IMR-90 (cell line): ENCODE measurements around the gene ALCAM. TPM values are rescaled to one million over a fixed set of nuclear protein-coding genes. Genes with fewer than 3 reads are reported as not detected.

Experiments used
- ATAC-seq: fragments of 200-7000 bp; cut with Tn5 transposase; 2 replicates; pipeline ENCODE4 v1.9.1; 2020; ENCODE audit warnings: low read depth, mild to moderate bottlenecking, moderate library complexity
- BruUV-seq: library from RNA; stranded (reverse); fragments of 400-500 nt; replicated peaks from 2 replicates; lab custom pipeline; 2021; lab: Mats Ljungman, UMichigan
- CTCF ChIA-PET: fragments of 300-600 bp; formaldehyde crosslinking; extraction: SDS; loops from one replicate; lab custom pipeline; 2021; ENCODE audit warnings: antibody characterized with exemption; lab: Yijun Ruan, JAX
- POLR2A ChIA-PET: fragments of 300-600 bp; sonication (Branson Sonifier 250); formaldehyde crosslinking; loops from one replicate; lab custom pipeline; 2022; ENCODE audit warnings: antibody characterized with exemption; ENCODE audit not compliant: unreplicated experiment; lab: Charles Lee
- DNase-seq: peaks from one replicate; pipeline ENCODE4 v3.0.0; 2013
- H2AFZ ChIP-seq: replicated peaks from 2 replicates; pipeline ENCODE3; 2013; ENCODE audit warnings: low read length, mild to moderate bottlenecking; ENCODE audit not compliant: poor library complexity
- H2AK5ac ChIP-seq: 2 replicates; pipeline ENCODE4 v1.6.1; 2013; ENCODE audit warnings: low read depth, low read length, inconsistent platforms
- H2AK9ac ChIP-seq: replicated peaks from 2 replicates; pipeline ENCODE3; 2013; ENCODE audit warnings: mild to moderate bottlenecking, low read depth, low read length, moderate library complexity; ENCODE audit not compliant: poor library complexity
- H2BK120ac ChIP-seq: 2 replicates; pipeline ENCODE4 v1.6.1; 2013; ENCODE audit warnings: low read depth, low read length, inconsistent platforms
- H2BK15ac ChIP-seq: 3 replicates; pipeline ENCODE4 v1.6.1; 2013; ENCODE audit warnings: low read depth, low read length, inconsistent platforms
- H2BK20ac ChIP-seq: 2 replicates; pipeline ENCODE4 v1.6.1; 2013; ENCODE audit warnings: low read depth, mild to moderate bottlenecking, inconsistent platforms, low read length, moderate library complexity
- H2BK5ac ChIP-seq: 2 replicates; pipeline ENCODE4 v1.6.1; 2013; ENCODE audit warnings: mild to moderate bottlenecking, low read depth, low read length, inconsistent platforms; ENCODE audit not compliant: poor library complexity, severe bottlenecking
- H3K14ac ChIP-seq: replicated peaks from 2 replicates; pipeline ENCODE4 v1.6.1; 2013; ENCODE audit warnings: low read depth, low read length, inconsistent platforms
- H3K18ac ChIP-seq: 2 replicates; pipeline ENCODE4 v1.6.1; 2013; ENCODE audit warnings: low read depth, low read length, control low read depth
- H3K23ac ChIP-seq: 2 replicates; pipeline ENCODE4 v1.6.1; 2013; ENCODE audit warnings: low read depth, low read length, inconsistent platforms
- H3K27ac ChIP-seq: 2 replicates; pipeline ENCODE4 v1.5.1; 2013; ENCODE audit warnings: mild to moderate bottlenecking, control low read depth, low read length; ENCODE audit not compliant: insufficient read depth
- H3K27me3 ChIP-seq: 2 replicates; pipeline ENCODE4 v1.6.1; 2013; ENCODE audit warnings: low read length; ENCODE audit not compliant: control insufficient read depth, insufficient read depth
- H3K36me3 ChIP-seq: 2 replicates; pipeline ENCODE4 v1.6.1; 2013; ENCODE audit warnings: low read length, mixed read lengths; ENCODE audit not compliant: control insufficient read depth, insufficient read depth
- H3K4ac ChIP-seq: 2 replicates; pipeline ENCODE4 v1.6.1; 2013; ENCODE audit warnings: low read depth, low read length, inconsistent platforms
- H3K4me1 ChIP-seq: 2 replicates; pipeline ENCODE4 v1.6.1; 2013; ENCODE audit warnings: low read length, mixed read lengths; ENCODE audit not compliant: control insufficient read depth, insufficient read depth
- H3K4me2 ChIP-seq: 2 replicates; pipeline ENCODE4 v1.6.1; 2013; ENCODE audit warnings: low read depth, mild to moderate bottlenecking, control low read depth, low read length, moderate library complexity
- H3K4me3 ChIP-seq: 2 replicates; pipeline ENCODE4 v1.5.1; 2013; ENCODE audit warnings: low read depth, mild to moderate bottlenecking, control low read depth, low read length, moderate library complexity; ENCODE audit not compliant: insufficient read depth
- H3K56ac ChIP-seq: 2 replicates; pipeline ENCODE4 v1.6.1; 2013; ENCODE audit warnings: low read length, inconsistent platforms; ENCODE audit not compliant: insufficient read depth; ENCODE audit errors: extremely low read depth
- H3K79me1 ChIP-seq, 2 experiments: 2 replicates each; pipeline ENCODE4 v1.6.1; 2013; ENCODE audit warnings: low read length in 2 of 2, inconsistent platforms in 1 of 2, low read depth in 1 of 2
- H3K9ac ChIP-seq: 2 replicates; pipeline ENCODE4 v1.6.1; 2013; ENCODE audit warnings: low read depth, low read length, control low read depth
- H3K9me1 ChIP-seq: 2 replicates; pipeline ENCODE4 v1.6.1; 2013; ENCODE audit warnings: low read length, inconsistent platforms; ENCODE audit not compliant: insufficient read depth
- H3K9me3 ChIP-seq: 2 replicates; pipeline ENCODE4 v1.6.1; 2013; ENCODE audit warnings: low read length; ENCODE audit not compliant: control insufficient read depth, insufficient read depth
- H4K20me1 ChIP-seq: 2 replicates; pipeline ENCODE4 v1.6.1; 2013; ENCODE audit warnings: low read length, inconsistent platforms; ENCODE audit not compliant: insufficient read depth
- H4K5ac ChIP-seq: 2 replicates; pipeline ENCODE4 v1.6.1; 2013; ENCODE audit warnings: mild to moderate bottlenecking, low read depth, low read length, control low read depth
- H4K8ac ChIP-seq, 2 experiments: 2 replicates each; pipeline ENCODE4 v1.6.1; 2013; ENCODE audit warnings: low read depth in 2 of 2, low read length in 2 of 2, control low read depth in 1 of 2, inconsistent platforms in 1 of 2
- H4K91ac ChIP-seq: 2 replicates; pipeline ENCODE4 v1.6.1; 2013; ENCODE audit warnings: low read depth, low read length, inconsistent platforms; ENCODE audit not compliant: insufficient read depth
- CEBPB ChIP-seq: IDR thresholded peaks from 2 replicates; pipeline ENCODE4 v1.6.1; 2012; ENCODE audit warnings: low read depth, low read length, improper control_type of control experiment
- CTCF ChIP-seq: conservative IDR thresholded peaks from 2 replicates; pipeline ENCODE4 v1.5.1; 2012; ENCODE audit warnings: mild to moderate bottlenecking, low read depth, low read length, improper control_type of control experiment
- ELK1 ChIP-seq: fragments of 150-350 bp; IDR thresholded peaks from 2 replicates; pipeline ENCODE4 v1.6.1; 2016; ENCODE audit warnings: low read depth, mild to moderate bottlenecking, low read length, moderate library complexity, borderline replicate concordance
- WGBS, 2 experiments: methylation state at CpG; one replicate each; pipeline versions ENCODE4 v1.1.5 to v1.1.7; 2013; ENCODE audit warnings: missing lambda C conversion rate in 2 of 2; ENCODE audit not compliant: insufficient read length in 1 of 2; ENCODE audit errors: extremely low coverage in 2 of 2; 5-methylcytosine and 5-hydroxymethylcytosine counted together
- dilution Hi-C: fragments of 300-500 bp; cut with HindIII; formaldehyde crosslinking; loops from one replicate; pipeline ENCODE4 v1.14.3; 2018; ENCODE audit warnings: low sequenced_read_pairs; ENCODE audit not compliant: unreplicated experiment
- in situ Hi-C: fragments of 300-500 bp; cut with MboI; formaldehyde crosslinking; loops from 3 replicates; pipeline ENCODE4 v1.14.3; 2019; ENCODE audit warnings: low sequenced_read_pairs, inconsistent platforms, mixed read lengths
- intact Hi-C: fragments of 100-400 bp; cut with micrococcal nuclease; formaldehyde crosslinking; loops from 2 replicates; pipeline ENCODE4 v1.10.0; 2022
- polyA plus RNA-seq, 3 experiments: library from polyadenylated mRNA; depleted of rRNA; stranded (reverse); fragments of >200 nt; gene quantifications; 2 replicates each; pipeline ENCODE4 v1.2.3, GENCODE V29; 2012; ENCODE audit warnings: low replicate concordance in 1 of 3
- total RNA-seq: library from RNA; depleted of rRNA; stranded (reverse); fragments of >200 nt; gene quantifications from 2 replicates; pipeline ENCODE4 v1.2.3, GENCODE V29; 2012

Gene ALCAM
- total and polyA plus RNA-seq, 2 of the 4 experiments (the other 2 are of a cell fraction), result 117 to 423 TPM

DNA sequence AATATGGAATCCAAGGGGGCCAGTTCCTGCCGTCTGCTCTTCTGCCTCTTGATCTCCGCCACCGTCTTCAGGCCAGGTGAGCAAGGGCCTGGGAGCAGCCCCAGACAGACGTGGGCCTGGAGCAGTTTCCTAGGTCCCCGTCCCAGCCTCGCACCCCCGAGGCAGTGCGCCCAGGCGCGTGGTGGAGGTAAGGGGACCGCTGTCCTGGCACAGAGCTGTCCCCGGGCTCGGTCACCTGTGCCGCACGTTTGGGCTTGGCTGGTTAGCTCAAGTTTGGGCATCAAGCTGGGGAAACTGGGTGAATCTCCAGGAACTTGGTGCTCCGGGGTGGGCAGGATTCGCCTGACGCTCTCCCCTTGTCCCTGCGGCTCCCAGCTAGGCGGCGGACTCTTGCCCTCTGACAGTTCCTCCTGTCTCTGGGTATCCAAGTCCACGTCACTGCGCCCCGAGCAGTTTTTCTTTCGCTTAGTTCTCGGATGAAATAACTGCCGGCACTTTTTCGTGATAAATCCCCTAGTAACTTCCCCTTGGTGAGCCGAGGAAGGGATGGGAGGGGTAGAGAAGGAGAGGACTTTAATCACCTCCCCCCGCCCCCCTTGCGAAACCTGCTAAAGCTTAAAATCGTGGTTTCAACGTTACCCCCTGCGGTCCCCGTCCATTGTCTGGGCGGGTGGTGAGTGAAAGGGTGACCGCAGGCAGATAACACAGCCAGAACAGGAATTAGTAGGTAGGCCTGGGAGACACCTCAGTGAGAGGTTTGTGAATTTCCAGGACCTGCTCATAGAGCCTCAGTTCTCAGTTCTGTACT is 901 bp downstream of the ALCAM start:
- peak overlapping the region; percentile 91 for H3K9ac ChIP-seq
- no peaks in the 10 kb centered on the region; the same call in 1 of the 2 replicates for H3K4me1 ChIP-seq
- intact Hi-C loops, result loop anchor here (2.0 to 10.0 kb wide), 8 partner anchors 203 to 1240 kb away; no protein-coding TSS in a partner anchor
- peak overlapping the region; percentile 96 for H3K4me2 ChIP-seq
- H3K36me3 ChIP-seq, result no peaks in the 10 kb centered on the region
- in situ Hi-C loops, result loop anchor here (10.0 to 25.0 kb wide), 3 partner anchors 455 to 1093 kb away; no protein-coding TSS in a partner anchor
- H4K8ac ChIP-seq, result peak overlapping the region; percentile 58 to 61; a peak in 3 of 4 replicates
- peak overlapping the region; percentile 48; the same call in 1 of the 2 replicates for H2AK5ac ChIP-seq
- peak overlapping the region; percentile 52; the same call in 2 of the 3 replicates for H2BK15ac ChIP-seq
- peak overlapping the region; percentile 26 for H4K5ac ChIP-seq
- dilution Hi-C loops, result no loop called here
- H3K27me3 ChIP-seq, result no peaks in the 10 kb centered on the region
- peak; percentile 2; the same call in 1 of the 2 replicates for ATAC-seq
- TF ChIP-seq CTCF (0 out of 2 replicates have a peak, but pooled peaks have one; percentile 12), ELK1 (no peak), CEBPB (peak; percentile 43; the same call in 1 of the 2 replicates)
- peak overlapping the region; percentile 58; the same call in 1 of the 2 replicates for H2BK120ac ChIP-seq
- POLR2A ChIA-PET, result interaction anchor here (0.5 to 0.9 kb wide), 4 partner anchors 47 to 739 kb away, joined by 3 to 8 read pairs (median 5); no protein-coding TSS in a partner anchor
- peak overlapping the region; percentile 83 for H3K27ac ChIP-seq
- no peaks in the 10 kb centered on the region for H4K20me1 ChIP-seq
- H3K18ac ChIP-seq, result peak overlapping the region; percentile 51
- peak overlapping the region; percentile 78 for H3K4me3 ChIP-seq
- peaks cover 0 to 12% of the 10 kb centered on the region in 2 experiments; a peak in 2 of 4 replicates for H3K79me1 ChIP-seq
- CTCF ChIA-PET, result interaction anchor here (1.0 to 1.7 kb wide), 3 partner anchors 12 to 1094 kb away, joined by 3 to 7 read pairs (median 4); no protein-coding TSS in a partner anchor
- 0% methylated on average over 11 of the region's 37 CpGs; no CpG with 5 or more reads in 1 of the 2 experiments for WGBS, 2 experiments
- peak overlapping the region; percentile 88 for H2AFZ ChIP-seq
- peak overlapping the region; percentile 90 for H2AK9ac ChIP-seq
- H3K23ac ChIP-seq, result peak overlapping the region; percentile 93
- peak overlapping the region; percentile 84 for H2BK5ac ChIP-seq
- no peaks in the 10 kb centered on the region for H3K9me1 ChIP-seq
- no TSS peak for BruUV-seq
- no peak overlapping the region for H2BK20ac ChIP-seq
- H4K91ac ChIP-seq, result peak overlapping the region; percentile 69
- peak overlapping the region; percentile 86 for H3K4ac ChIP-seq
- H3K9me3 ChIP-seq, result no peaks in the 10 kb centered on the region
- H3K14ac ChIP-seq, result peak overlapping the region; percentile 69
- DNase-seq, result peak; percentile 70
- H3K56ac ChIP-seq, result peak overlapping the region; percentile 88; the same call in 1 of the 2 replicates
